HCT116 (cell line): ENCODE data around the gene FHOD1.

Source experiments
- EGR1 ChIP-seq: IDR thresholded peaks from 2 replicates; pipeline ENCODE4 v1.6.1; 2012; ENCODE audit warnings: low read depth
- EZH2 ChIP-seq: fragments of 200-600 bp; sonication (generic); IDR thresholded peaks from 2 replicates; pipeline ENCODE4 v1.6.1; 2017; ENCODE audit warnings: antibody characterized with exemption, mixed run types
- FOSL1 ChIP-seq: IDR thresholded peaks from 2 replicates; pipeline ENCODE4 v1.6.1; 2012; ENCODE audit warnings: low read depth
- POLR2A ChIP-seq: IDR thresholded peaks from 2 replicates; pipeline ENCODE4 v1.7.0; 2011; ENCODE audit warnings: borderline replicate concordance; ENCODE audit not compliant: insufficient read depth, insufficient read length; ENCODE audit errors: extremely low read depth
- POLR2AphosphoS5 ChIP-seq: IDR thresholded peaks from 2 replicates; pipeline ENCODE4 v1.6.1; 2011; ENCODE audit warnings: mild to moderate bottlenecking, low read depth, low read length, moderate library complexity
- REST ChIP-seq: IDR thresholded peaks from 2 replicates; pipeline ENCODE4 v1.6.1; 2012; ENCODE audit warnings: low read depth
- SP1 ChIP-seq: IDR thresholded peaks from 2 replicates; pipeline ENCODE4 v1.6.1; 2012; ENCODE audit warnings: low read depth
- SRF ChIP-seq: IDR thresholded peaks from 2 replicates; pipeline ENCODE4 v1.6.1; 2012; ENCODE audit warnings: low read depth
- YY1 ChIP-seq: IDR thresholded peaks from 2 replicates; pipeline ENCODE4 v1.6.1; 2011; ENCODE audit warnings: low read length, low read depth, moderate library complexity, mild to moderate bottlenecking; ENCODE audit not compliant: insufficient replicate concordance; ENCODE audit errors: extremely low read depth
- ZBTB33 ChIP-seq: IDR thresholded peaks from 2 replicates; pipeline ENCODE4 v1.6.1; 2011; ENCODE audit warnings: mild to moderate bottlenecking, low read length, moderate library complexity; ENCODE audit not compliant: insufficient replicate concordance; ENCODE audit errors: extremely low read depth
- ZFX ChIP-seq: fragments of 450-650 bp; IDR thresholded peaks from 2 replicates; pipeline ENCODE4 v1.6.1; 2017
- ZNF274 ChIP-seq: fragments of 200-500 bp; sonication (Bioruptor generic); IDR thresholded peaks from 2 replicates; pipeline ENCODE4 v1.6.1; 2014; ENCODE audit warnings: mild to moderate bottlenecking, low read depth, low read length, inconsistent platforms
- TF ChIP-seq, protein P1 (sequence below), 3 experiments: fragments of 200-600 bp in 1 of 3; sonication (generic) in 1 of 3; IDR thresholded peaks in 2 of 3; conservative IDR thresholded peaks in 1 of 3; 2 replicates each; pipeline ENCODE4 v1.5.1; 2012 to 2017; ENCODE audit warnings: low read depth in 2 of 3, low read length in 2 of 3, antibody characterized with exemption in 1 of 3, borderline replicate concordance in 1 of 3, control low read depth in 1 of 3, mild to moderate bottlenecking in 1 of 3, mixed read lengths in 1 of 3, mixed run types in 1 of 3, moderate library complexity in 1 of 3; ENCODE audit not compliant: insufficient read depth in 1 of 3
- TF ChIP-seq, protein P2 (sequence below): IDR thresholded peaks from 2 replicates; pipeline ENCODE4 v1.6.1; 2012

GRCh38 chr16:67180166-67180565 lies 67.1 kb downstream of the FHOD1 start:
- TF ChIP-seq, protein P1, sequence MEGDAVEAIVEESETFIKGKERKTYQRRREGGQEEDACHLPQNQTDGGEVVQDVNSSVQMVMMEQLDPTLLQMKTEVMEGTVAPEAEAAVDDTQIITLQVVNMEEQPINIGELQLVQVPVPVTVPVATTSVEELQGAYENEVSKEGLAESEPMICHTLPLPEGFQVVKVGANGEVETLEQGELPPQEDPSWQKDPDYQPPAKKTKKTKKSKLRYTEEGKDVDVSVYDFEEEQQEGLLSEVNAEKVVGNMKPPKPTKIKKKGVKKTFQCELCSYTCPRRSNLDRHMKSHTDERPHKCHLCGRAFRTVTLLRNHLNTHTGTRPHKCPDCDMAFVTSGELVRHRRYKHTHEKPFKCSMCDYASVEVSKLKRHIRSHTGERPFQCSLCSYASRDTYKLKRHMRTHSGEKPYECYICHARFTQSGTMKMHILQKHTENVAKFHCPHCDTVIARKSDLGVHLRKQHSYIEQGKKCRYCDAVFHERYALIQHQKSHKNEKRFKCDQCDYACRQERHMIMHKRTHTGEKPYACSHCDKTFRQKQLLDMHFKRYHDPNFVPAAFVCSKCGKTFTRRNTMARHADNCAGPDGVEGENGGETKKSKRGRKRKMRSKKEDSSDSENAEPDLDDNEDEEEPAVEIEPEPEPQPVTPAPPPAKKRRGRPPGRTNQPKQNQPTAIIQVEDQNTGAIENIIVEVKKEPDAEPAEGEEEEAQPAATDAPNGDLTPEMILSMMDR (IDR thresholded peaks at IDR 0.05 in 2 of 3, conservative IDR thresholded peaks at IDR 0.05 in 1 of 3; ENCODE audit: borderline replicate concordance in 1 of 3, insufficient read depth in 1 of 3, low read depth in 2 of 3, low read length in 2 of 3) = no peak
- TF ChIP-seq ZBTB33 = no peak
- no peak for TF ChIP-seq POLR2A
- no peak for TF ChIP-seq ZFX
- TF ChIP-seq ZNF274 = no peak
- TF ChIP-seq POLR2AphosphoS5 = no peak
- TF ChIP-seq REST = no peak
- no peak for TF ChIP-seq EZH2
- no peak for TF ChIP-seq FOSL1
- TF ChIP-seq SP1 = no peak
- TF ChIP-seq SRF = no peak
- TF ChIP-seq EGR1 = no peak
- TF ChIP-seq, protein P2, sequence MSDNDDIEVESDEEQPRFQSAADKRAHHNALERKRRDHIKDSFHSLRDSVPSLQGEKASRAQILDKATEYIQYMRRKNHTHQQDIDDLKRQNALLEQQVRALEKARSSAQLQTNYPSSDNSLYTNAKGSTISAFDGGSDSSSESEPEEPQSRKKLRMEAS = no peak
- TF ChIP-seq YY1 = no peak
